Stimulated activated CD8-positive, alpha-beta memory T cell treated with anti-CD3 and anti-CD28 coated beads, Interleukin-12 subunit alpha, Interleukin-12 subunit beta, amount 100 ng/mL, for 24 hours (primary cell): ENCODE data around the gene STARD3.
"Not testable (repeated sequence)": the region's sequence is repeated elsewhere in the genome, so short reads cannot be mapped to it uniquely, and the experiment has no call there.

Source experiments
- DNase-seq: peaks from one replicate; pipeline ENCODE4 v3.0.0-alpha.2; 2020; ENCODE audit errors: extremely low read depth

The STARD3 gene

GRCh38 chr17:39695089-39695474 is 58.1 kb downstream of the STARD3 start:
- no peak for DNase-seq

DNA sequence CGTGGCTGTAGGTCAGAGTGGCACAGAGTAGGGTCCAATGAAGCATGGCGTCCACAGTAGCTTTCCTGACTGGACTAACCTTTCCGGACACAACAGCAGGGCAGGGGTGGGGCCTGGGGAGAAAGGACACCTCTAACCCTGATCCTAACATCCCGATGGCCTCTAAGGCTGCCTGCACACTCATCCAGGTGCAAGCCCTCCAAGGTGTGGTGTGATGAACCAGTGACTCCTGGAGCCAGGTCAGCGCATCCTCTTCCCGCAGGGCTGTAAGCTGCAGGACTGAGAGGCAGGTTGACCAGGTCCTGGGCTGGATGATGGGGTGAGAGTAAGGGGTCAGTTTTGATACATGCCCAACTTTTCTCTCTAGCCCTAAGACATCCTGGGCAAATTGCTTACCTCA is 59.8 kb downstream of the STARD3 start:
- no peak for DNase-seq

- no peak for DNase-seq
Observed at GRCh38 chr17:39697961-39698360, 61.0 kb downstream of the STARD3 start.

- DNase-seq, result not testable (repeated sequence)
Observed at GRCh38 chr17:39699157-39699817, 62.3 kb downstream of the STARD3 start.

DNA sequence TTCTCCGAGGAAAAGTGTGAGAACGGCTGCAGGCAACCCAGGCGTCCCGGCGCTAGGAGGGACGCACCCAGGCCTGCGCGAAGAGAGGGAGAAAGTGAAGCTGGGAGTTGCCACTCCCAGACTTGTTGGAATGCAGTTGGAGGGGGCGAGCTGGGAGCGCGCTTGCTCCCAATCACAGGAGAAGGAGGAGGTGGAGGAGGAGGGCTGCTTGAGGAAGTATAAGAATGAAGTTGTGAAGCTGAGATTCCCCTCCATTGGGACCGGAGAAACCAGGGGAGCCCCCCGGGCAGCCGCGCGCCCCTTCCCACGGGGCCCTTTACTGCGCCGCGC is 62.8 kb downstream of the STARD3 start, which contains the start of gene ERBB2:
ERBB2 (plus strand) TSS at position 247 of the 330 bp plus-strand sequence. CDS start 175 bp downstream, outside the sequence.
- no peak for DNase-seq

- DNase-seq, result no peak
Observed at GRCh38 chr17:39700148-39700987, 63.4 kb downstream of the STARD3 start.

DNA sequence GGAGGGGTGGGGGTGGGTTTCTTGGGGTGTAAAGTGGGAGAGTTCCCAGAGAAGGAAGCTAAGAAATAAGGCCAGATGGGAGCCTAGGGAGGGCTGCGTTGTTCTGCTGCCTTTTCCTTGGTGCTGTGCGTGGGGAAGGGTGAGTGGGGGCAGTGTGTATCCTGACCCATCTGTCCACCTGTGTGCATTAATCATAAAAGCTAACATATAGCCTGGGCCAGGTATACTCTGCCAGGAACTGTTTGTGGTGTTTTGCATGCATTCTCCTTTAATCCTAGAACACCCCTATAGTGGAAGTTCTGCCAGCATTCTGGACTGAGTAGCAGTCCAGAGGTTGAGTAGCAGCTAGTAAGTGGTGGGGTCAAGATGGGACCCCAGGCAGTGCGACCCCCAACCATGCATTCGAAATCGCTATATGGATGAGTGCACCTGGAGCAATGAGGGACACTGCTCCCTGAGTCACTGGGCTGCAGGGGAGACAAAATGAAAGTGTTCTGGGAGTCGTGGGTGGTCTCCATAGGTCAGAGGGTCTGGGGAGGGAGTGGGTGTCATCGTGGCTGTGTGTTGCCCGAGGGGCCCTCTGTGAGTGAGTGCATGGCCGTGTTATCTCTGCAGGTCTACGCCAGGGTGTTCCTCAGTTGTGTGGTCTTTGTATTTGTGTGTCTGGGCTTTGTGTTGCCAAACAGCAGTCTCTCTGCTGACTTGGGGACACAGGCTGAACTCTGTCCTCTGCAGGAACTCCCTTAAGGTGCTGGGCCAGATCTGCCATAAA is 64.3 kb downstream of the STARD3 start:
- no peak for DNase-seq

- DNase-seq, result no peak
Observed at GRCh38 chr17:39701784-39702422, 65.0 kb downstream of the STARD3 start.

GRCh38 chr17:39702901-39703893 is 66.3 kb downstream of the STARD3 start:
- no peak for DNase-seq

- no peak for DNase-seq
Observed at GRCh38 chr17:39703913-39704312, 67.0 kb downstream of the STARD3 start.

- no peak for DNase-seq
Observed at GRCh38 chr17:39704821-39705551, 68.0 kb downstream of the STARD3 start.

- DNase-seq, result no peak
Observed at GRCh38 chr17:39705786-39706348, 68.9 kb downstream of the STARD3 start.

- no peak for DNase-seq
Observed at GRCh38 chr17:39706383-39706782, 69.4 kb downstream of the STARD3 start.

DNA sequence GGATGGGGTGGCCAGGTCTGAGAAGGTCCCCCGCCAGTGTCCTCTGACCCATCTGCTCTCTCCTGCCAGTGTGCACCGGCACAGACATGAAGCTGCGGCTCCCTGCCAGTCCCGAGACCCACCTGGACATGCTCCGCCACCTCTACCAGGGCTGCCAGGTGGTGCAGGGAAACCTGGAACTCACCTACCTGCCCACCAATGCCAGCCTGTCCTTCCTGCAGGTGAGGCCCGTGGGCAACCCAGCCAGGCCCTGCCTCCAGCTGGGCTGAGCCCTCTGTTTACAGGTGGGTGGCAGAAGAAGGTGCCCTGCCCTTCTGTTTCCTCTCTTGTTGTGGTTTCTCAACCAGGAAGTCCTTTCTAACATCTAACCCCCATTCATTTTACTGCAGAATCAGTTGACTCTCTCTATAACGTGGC is 70.0 kb downstream of the STARD3 start:
- no peak for DNase-seq

DNA sequence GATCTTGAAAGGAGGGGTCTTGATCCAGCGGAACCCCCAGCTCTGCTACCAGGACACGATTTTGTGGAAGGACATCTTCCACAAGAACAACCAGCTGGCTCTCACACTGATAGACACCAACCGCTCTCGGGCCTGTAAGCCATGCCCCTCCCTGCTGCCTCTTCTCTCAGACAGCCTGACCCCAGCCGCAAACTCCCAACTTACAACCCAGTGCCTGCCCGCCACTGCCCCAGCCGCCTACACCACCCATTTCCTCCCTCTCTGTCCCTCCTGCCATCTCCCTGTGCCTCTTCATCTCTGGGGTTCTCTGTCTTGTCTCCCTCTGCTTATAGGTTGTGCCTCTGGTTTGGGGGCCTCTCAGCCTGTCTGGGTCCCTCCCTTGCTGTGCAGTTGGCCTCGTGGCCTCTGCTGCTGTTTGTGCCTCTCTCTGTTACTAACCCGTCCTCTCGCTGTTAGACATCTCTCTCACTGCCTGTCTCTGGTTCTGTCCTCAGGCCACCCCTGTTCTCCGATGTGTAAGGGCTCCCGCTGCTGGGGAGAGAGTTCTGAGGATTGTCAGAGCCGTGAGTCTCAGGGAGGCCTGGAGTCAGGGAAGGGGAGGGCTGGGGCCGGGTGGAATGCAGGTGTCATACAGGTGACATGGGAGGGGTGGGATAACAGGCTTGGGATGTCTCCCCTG is 72.5 kb downstream of the STARD3 start:
- no peak for DNase-seq

DNA sequence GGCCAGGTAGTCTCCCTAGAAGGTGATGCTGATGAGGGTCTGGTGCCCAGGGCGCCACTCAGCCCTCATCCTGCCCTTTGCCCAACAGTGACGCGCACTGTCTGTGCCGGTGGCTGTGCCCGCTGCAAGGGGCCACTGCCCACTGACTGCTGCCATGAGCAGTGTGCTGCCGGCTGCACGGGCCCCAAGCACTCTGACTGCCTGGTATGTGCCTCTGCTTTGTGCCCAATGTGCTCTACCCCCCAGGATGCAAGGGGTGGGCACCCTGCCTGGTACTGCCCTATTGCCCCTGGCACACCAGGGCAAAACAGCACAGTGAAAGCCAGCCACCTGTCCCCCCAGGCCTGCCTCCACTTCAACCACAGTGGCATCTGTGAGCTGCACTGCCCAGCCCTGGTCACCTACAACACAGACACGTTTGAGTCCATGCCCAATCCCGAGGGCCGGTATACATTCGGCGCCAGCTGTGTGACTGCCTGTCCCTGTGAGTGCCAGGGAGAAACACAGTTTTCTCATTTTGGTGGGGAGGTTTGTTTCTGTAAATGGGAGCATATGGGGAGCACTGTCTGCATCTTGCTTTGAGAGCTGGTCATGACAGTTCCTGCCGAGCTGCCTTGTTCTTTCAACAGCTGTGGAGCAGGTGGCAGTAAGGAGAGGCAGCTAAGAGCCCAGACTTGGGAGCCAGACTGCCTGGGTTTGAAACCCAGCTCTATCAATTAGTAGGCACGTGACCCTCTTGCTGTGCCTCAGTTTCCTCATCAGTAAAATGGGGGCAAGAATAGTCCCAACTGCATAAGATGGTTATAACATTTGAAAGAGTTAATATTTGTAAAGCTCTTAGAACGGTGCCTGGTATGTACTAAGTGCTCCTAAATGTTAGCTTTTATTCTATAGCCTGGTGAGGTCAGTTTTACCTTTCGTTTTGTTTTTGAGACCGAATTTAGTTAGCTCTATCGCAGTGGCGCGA is 73.3 kb downstream of the STARD3 start:
- no peak for DNase-seq

- DNase-seq, result not testable (repeated sequence)
Observed at GRCh38 chr17:39711071-39711470, 74.1 kb downstream of the STARD3 start.

GRCh38 chr17:39711851-39712250 is 74.9 kb downstream of the STARD3 start:
- DNase-seq, result no peak
